HepG2 (cell line): Measurements from ENCODE around the gene COMMD1. TPM values are rescaled to one million over a fixed set of nuclear protein-coding genes. Genes with fewer than 3 reads are reported as not detected.
A peak's percentile ranks its signal among the peaks of the same experiment; 100 is the strongest.

Experiments used
- KDM5B ChIP-seq: sonication (generic); formaldehyde crosslinking; IDR thresholded peaks from 2 replicates; pipeline ENCODE4 v1.4.0; 2020; ENCODE audit warnings: missing genetic modification reagents, mild to moderate bottlenecking, borderline replicate concordance
- KLF12 ChIP-seq: sonication (generic); formaldehyde crosslinking; IDR thresholded peaks from 2 replicates; pipeline ENCODE4 v1.4.0; 2020; ENCODE audit warnings: missing genetic modification reagents, borderline replicate concordance
- MYC ChIP-seq: sonication (generic); formaldehyde crosslinking; IDR thresholded peaks from 2 replicates; pipeline ENCODE4 v1.9.0; 2021; ENCODE audit warnings: missing genetic modification reagents, borderline replicate concordance
- POLR2A ChIP-seq, 2 experiments: IDR thresholded peaks; 2 replicates each; pipeline ENCODE4 v1.6.1; 2011; ENCODE audit warnings: low read depth in 2 of 2, low read length in 2 of 2, mild to moderate bottlenecking in 1 of 2, moderate library complexity in 1 of 2; ENCODE audit not compliant: insufficient read depth in 1 of 2
- SP5 ChIP-seq: IDR thresholded peaks from 2 replicates; pipeline ENCODE4 v1.6.1; 2016; ENCODE audit warnings: low read depth, borderline replicate concordance
- ZNF33B ChIP-seq: sonication (generic); formaldehyde crosslinking; IDR thresholded peaks from 2 replicates; pipeline ENCODE4 v1.5.1; 2020; ENCODE audit warnings: mild to moderate bottlenecking, missing genetic modification reagents
- ZNF496 ChIP-seq: sonication (generic); formaldehyde crosslinking; IDR thresholded peaks from 2 replicates; pipeline ENCODE4 v1.8.1; 2023; ENCODE audit warnings: mild to moderate bottlenecking, moderate library complexity, missing genetic modification reagents; ENCODE audit not compliant: insufficient replicate concordance
- ZNF550 ChIP-seq: sonication (generic); formaldehyde crosslinking; IDR thresholded peaks from 2 replicates; pipeline ENCODE4 v1.4.0; 2020; ENCODE audit warnings: mild to moderate bottlenecking, missing genetic modification reagents, borderline replicate concordance
- ZNF777 ChIP-seq: sonication (generic); formaldehyde crosslinking; IDR thresholded peaks from 2 replicates; pipeline ENCODE4 v1.4.0; 2020; ENCODE audit warnings: missing genetic modification reagents
- polyA plus RNA-seq, 8 experiments: library from polyadenylated mRNA; depleted of rRNA in 3 of 8; stranded (reverse) in 7 of 8; unstranded in 1 of 8; fragments of >200 nt; fragmentation: Illumina TruSeq in 4 of 8; extraction: Trizol in 4 of 8; gene quantifications; 2 replicates each; pipeline versions ENCODE4 v1.2.1 to v1.2.3, GENCODE V29; 2011 to 2016; ENCODE audit warnings: low read depth in 4 of 8, missing spikeins in 1 of 8, mixed read lengths in 1 of 8; ENCODE audit not compliant: insufficient read depth in 1 of 8
- total RNA-seq, 5 experiments: library from RNA; depleted of rRNA; stranded (reverse); fragments of >200 nt; fragmentation: Illumina TruSeq; extraction: Trizol; gene quantifications; 2 replicates each; pipeline ENCODE4 v1.2.3, GENCODE V29; 2016; ENCODE audit warnings: low read depth in 1 of 5
- TF ChIP-seq, protein P1 (sequence below): sonication (generic); formaldehyde crosslinking; IDR thresholded peaks from 2 replicates; pipeline ENCODE4 v1.4.0; 2020; ENCODE audit warnings: low read depth, missing genetic modification reagents
- TF ChIP-seq, protein P2 (sequence below): sonication (generic); formaldehyde crosslinking; IDR thresholded peaks from 2 replicates; pipeline ENCODE4 v1.5.0; 2020; ENCODE audit warnings: missing genetic modification reagents
- TF ChIP-seq, protein P3 (sequence below): sonication (generic); formaldehyde crosslinking; conservative IDR thresholded peaks from 2 replicates; pipeline ENCODE4 v1.4.0; 2020; ENCODE audit warnings: mild to moderate bottlenecking, missing genetic modification reagents, moderate library complexity
- TF ChIP-seq, protein P4 (sequence below): sonication (generic); formaldehyde crosslinking; IDR thresholded peaks from 2 replicates; pipeline ENCODE4 v1.4.0; 2020; ENCODE audit warnings: missing genetic modification reagents
- TF ChIP-seq, protein P5 (sequence below): sonication (generic); formaldehyde crosslinking; IDR thresholded peaks from 2 replicates; pipeline ENCODE4 v1.5.0; 2020; ENCODE audit warnings: mild to moderate bottlenecking, missing genetic modification reagents, borderline replicate concordance

COMMD1 gene
- total and polyA plus RNA-seq, 2 of the 13 experiments (the other 11 are each of a cell fraction or from before 2014, with no cell fraction given) = 25.7 to 105 TPM

DNA sequence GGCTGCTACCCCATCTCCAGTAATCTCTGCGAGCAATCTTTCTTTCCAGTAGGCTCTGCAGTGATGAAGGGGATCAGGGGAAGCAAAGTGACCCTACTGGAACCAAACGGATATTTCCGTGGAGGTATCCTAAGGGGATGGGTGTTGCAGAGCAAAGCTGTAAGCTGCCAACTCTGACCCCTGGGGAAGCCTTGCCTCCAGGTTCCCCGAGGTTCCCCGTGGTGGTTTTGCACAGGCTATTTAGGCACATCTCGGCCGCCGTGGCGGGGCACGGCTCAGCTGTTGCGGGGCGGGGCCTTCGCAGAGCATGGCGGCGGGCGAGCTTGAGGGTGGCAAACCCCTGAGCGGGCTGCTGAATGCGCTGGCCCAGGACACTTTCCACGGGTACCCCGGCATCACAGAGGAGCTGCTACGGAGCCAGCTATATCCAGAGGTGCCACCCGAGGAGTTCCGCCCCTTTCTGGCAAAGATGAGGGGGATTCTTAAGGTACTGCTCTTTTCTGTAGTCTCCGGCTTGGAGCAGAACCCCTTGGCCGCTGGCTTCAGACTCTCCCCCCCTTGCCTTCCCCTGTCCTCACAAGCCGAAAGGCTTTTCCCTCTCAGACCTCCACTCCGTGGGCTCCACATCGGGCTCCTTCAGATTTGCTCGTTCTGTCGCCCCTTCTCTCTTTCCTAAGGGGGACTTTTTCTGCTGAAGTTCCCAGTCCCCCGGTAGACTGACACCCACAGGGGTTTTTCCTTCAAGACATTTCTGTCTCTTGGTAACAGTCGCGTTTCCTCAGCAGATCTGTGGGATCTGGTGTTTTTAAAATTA lies at the start of gene COMMD1 (continued):
- TF ChIP-seq, protein P1, sequence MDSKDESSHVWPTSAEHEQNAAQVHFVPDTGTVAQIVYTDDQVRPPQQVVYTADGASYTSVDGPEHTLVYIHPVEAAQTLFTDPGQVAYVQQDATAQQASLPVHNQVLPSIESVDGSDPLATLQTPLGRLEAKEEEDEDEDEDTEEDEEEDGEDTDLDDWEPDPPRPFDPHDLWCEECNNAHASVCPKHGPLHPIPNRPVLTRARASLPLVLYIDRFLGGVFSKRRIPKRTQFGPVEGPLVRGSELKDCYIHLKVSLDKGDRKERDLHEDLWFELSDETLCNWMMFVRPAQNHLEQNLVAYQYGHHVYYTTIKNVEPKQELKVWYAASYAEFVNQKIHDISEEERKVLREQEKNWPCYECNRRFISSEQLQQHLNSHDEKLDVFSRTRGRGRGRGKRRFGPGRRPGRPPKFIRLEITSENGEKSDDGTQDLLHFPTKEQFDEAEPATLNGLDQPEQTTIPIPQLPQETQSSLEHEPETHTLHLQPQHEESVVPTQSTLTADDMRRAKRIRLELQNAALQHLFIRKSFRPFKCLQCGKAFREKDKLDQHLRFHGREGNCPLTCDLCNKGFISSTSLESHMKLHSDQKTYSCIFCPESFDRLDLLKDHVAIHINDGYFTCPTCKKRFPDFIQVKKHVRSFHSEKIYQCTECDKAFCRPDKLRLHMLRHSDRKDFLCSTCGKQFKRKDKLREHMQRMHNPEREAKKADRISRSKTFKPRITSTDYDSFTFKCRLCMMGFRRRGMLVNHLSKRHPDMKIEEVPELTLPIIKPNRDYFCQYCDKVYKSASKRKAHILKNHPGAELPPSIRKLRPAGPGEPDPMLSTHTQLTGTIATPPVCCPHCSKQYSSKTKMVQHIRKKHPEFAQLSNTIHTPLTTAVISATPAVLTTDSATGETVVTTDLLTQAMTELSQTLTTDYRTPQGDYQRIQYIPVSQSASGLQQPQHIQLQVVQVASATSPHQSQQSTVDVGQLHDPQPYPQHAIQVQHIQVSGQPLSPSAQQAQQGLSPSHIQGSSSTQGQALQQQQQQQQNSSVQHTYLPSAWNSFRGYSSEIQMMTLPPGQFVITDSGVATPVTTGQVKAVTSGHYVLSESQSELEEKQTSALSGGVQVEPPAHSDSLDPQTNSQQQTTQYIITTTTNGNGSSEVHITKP (CRISPR knock-in tag) = peak; percentile 58; the same call in 1 of the 2 replicates
- TF ChIP-seq ZNF550 (no peak), ZNF496 (CRISPR knock-in tag) (no peak), ZNF777 (CRISPR knock-in tag) (peak; percentile 36; the same call in 1 of the 2 replicates), ZNF33B (CRISPR knock-in tag) (no peak), POLR2A (IDR thresholded peaks at IDR 0.05; ENCODE audit: insufficient read depth in 1 of 2, low read depth in 2 of 2, low read length in 2 of 2) (peak; percentile 79 to 93), KLF12 (CRISPR knock-in tag) (peak; percentile 38; the same call in 1 of the 2 replicates), MYC (CRISPR knock-in tag) (peak; percentile 92), KDM5B (peak; percentile 95), SP5 (CRISPR knock-in tag) (peak; percentile 87; the same call in 1 of the 2 replicates)
- TF ChIP-seq, protein P2, sequence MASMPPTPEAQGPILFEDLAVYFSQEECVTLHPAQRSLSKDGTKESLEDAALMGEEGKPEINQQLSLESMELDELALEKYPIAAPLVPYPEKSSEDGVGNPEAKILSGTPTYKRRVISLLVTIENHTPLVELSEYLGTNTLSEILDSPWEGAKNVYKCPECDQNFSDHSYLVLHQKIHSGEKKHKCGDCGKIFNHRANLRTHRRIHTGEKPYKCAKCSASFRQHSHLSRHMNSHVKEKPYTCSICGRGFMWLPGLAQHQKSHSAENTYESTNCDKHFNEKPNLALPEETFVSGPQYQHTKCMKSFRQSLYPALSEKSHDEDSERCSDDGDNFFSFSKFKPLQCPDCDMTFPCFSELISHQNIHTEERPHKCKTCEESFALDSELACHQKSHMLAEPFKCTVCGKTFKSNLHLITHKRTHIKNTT (CRISPR knock-in tag) = no peak
- TF ChIP-seq, protein P3, sequence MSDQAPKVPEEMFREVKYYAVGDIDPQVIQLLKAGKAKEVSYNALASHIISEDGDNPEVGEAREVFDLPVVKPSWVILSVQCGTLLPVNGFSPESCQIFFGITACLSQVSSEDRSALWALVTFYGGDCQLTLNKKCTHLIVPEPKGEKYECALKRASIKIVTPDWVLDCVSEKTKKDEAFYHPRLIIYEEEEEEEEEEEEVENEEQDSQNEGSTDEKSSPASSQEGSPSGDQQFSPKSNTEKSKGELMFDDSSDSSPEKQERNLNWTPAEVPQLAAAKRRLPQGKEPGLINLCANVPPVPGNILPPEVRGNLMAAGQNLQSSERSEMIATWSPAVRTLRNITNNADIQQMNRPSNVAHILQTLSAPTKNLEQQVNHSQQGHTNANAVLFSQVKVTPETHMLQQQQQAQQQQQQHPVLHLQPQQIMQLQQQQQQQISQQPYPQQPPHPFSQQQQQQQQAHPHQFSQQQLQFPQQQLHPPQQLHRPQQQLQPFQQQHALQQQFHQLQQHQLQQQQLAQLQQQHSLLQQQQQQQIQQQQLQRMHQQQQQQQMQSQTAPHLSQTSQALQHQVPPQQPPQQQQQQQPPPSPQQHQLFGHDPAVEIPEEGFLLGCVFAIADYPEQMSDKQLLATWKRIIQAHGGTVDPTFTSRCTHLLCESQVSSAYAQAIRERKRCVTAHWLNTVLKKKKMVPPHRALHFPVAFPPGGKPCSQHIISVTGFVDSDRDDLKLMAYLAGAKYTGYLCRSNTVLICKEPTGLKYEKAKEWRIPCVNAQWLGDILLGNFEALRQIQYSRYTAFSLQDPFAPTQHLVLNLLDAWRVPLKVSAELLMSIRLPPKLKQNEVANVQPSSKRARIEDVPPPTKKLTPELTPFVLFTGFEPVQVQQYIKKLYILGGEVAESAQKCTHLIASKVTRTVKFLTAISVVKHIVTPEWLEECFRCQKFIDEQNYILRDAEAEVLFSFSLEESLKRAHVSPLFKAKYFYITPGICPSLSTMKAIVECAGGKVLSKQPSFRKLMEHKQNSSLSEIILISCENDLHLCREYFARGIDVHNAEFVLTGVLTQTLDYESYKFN (CRISPR knock-in tag) = peak; percentile 57
- TF ChIP-seq, protein P4, sequence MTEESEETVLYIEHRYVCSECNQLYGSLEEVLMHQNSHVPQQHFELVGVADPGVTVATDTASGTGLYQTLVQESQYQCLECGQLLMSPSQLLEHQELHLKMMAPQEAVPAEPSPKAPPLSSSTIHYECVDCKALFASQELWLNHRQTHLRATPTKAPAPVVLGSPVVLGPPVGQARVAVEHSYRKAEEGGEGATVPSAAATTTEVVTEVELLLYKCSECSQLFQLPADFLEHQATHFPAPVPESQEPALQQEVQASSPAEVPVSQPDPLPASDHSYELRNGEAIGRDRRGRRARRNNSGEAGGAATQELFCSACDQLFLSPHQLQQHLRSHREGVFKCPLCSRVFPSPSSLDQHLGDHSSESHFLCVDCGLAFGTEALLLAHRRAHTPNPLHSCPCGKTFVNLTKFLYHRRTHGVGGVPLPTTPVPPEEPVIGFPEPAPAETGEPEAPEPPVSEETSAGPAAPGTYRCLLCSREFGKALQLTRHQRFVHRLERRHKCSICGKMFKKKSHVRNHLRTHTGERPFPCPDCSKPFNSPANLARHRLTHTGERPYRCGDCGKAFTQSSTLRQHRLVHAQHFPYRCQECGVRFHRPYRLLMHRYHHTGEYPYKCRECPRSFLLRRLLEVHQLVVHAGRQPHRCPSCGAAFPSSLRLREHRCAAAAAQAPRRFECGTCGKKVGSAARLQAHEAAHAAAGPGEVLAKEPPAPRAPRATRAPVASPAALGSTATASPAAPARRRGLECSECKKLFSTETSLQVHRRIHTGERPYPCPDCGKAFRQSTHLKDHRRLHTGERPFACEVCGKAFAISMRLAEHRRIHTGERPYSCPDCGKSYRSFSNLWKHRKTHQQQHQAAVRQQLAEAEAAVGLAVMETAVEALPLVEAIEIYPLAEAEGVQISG = peak; percentile 87
- TF ChIP-seq, protein P5, sequence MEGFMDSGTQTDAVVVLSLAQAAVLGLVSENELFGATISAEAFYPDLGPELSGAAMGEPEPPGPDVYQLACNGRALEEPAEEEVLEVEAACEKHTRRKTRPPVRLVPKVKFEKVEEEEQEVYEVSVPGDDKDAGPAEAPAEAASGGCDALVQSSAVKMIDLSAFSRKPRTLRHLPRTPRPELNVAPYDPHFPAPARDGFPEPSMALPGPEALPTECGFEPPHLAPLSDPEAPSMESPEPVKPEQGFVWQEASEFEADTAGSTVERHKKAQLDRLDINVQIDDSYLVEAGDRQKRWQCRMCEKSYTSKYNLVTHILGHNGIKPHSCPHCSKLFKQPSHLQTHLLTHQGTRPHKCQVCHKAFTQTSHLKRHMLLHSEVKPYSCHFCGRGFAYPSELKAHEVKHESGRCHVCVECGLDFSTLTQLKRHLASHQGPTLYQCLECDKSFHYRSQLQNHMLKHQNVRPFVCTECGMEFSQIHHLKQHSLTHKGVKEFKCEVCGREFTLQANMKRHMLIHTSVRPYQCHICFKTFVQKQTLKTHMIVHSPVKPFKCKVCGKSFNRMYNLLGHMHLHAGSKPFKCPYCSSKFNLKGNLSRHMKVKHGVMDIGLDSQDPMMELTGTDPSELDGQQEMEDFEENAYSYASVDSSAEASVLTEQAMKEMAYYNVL = peak; percentile 73; the same call in 1 of the 2 replicates
